Activated B cell treated with CpG ODN at 0.5 μM for 24 hours (primary cell): Measurements from ENCODE around the gene MIGA2. TPM values are rescaled to one million over a fixed set of nuclear protein-coding genes. Genes with fewer than 3 reads are reported as not detected.

Source experiments
- ATAC-seq: fragments of 200-7000 bp; cut with Tn5 transposase; one replicate; pipeline ENCODE4 v1.10.0; 2021; ENCODE audit warnings: low read depth, mild to moderate bottlenecking, moderate library complexity
- CTCF ChIA-PET: fragments of 350-600 bp; sonication (Branson Sonifier 250); formaldehyde crosslinking; loops from one replicate; lab custom pipeline; 2021; ENCODE audit warnings: antibody characterized with exemption; lab: Charles Lee
- POLR2A ChIA-PET: fragments of 350-600 bp; sonication (Branson Sonifier 250); formaldehyde crosslinking; loops from one replicate; lab custom pipeline; 2021; ENCODE audit warnings: antibody characterized with exemption; lab: Charles Lee
- DNase-seq: peaks from one replicate; pipeline ENCODE4 v3.0.0; 2022
- H3K27ac Mint-ChIP-seq: one replicate; pipeline ENCODE4 v1.8.0; 2020; ENCODE audit warnings: mixed read lengths
- H3K27me3 Mint-ChIP-seq: one replicate; pipeline ENCODE4 v1.8.0; 2021; ENCODE audit warnings: mixed read lengths
- H3K36me3 Mint-ChIP-seq: one replicate; pipeline ENCODE4 v1.8.0; 2021; ENCODE audit warnings: low read depth, mixed read lengths
- H3K4me1 Mint-ChIP-seq: one replicate; pipeline ENCODE4 v1.8.0; 2021; ENCODE audit warnings: mixed read lengths
- H3K4me3 Mint-ChIP-seq: one replicate; pipeline ENCODE4 v1.8.0; 2020; ENCODE audit warnings: mild to moderate bottlenecking, mixed read lengths
- H3K9me3 Mint-ChIP-seq: one replicate; pipeline ENCODE4 v1.8.0; 2020; ENCODE audit warnings: mixed read lengths
- CTCF ChIP-seq: fragments of 200-600 bp; IDR thresholded peaks from one replicate; pipeline ENCODE4 v1.8.0; 2022; ENCODE audit warnings: antibody characterized with exemption, mild to moderate bottlenecking
- intact Hi-C: fragments of 100-400 bp; cut with micrococcal nuclease; formaldehyde crosslinking; loops from one replicate; pipeline ENCODE4 v1.15.1; 2024
- total RNA-seq: library from RNA; stranded (reverse); gene quantifications from 2 replicates; pipeline ENCODE4 v1.2.3, GENCODE V29; 2022

The MIGA2 gene
- total RNA-seq, 1 donor from 2014 or later = 50.0 TPM

GRCh38 chr9:129028192-129028966 lies 8.0 kb upstream of the MIGA2 start, which contains the start of gene SH3GLB2:
Gene SH3GLB2 (minus strand): TSS chr9:129028331. CDS start chr9:129028154, 177 bp downstream.
- peak within 1 kb of the TSS; percentile 66 for H3K27ac Mint-ChIP-seq
- DNase-seq = peak; percentile 93

GRCh38 chr9:129030191-129030590 lies 6.2 kb upstream of the MIGA2 start:
- H3K9me3 Mint-ChIP-seq = no peaks in the 10 kb centered on the region
- H3K27me3 Mint-ChIP-seq = no peaks in the 10 kb centered on the region
- ChIA-PET CTCF (no interaction called here), POLR2A (interaction anchor here (0.6 to 0.7 kb wide), 2 partner anchors 51 to 152 kb away, joined by 3 to 5 read pairs; partner anchors contain the start of gene DOLPP1)
- peaks cover 18% of the 10 kb centered on the region for H3K4me1 Mint-ChIP-seq
- no peak for DNase-seq
- H3K4me3 Mint-ChIP-seq = peak overlapping the region; percentile 48
- no peak for ATAC-seq
- TF ChIP-seq CTCF = no peak
- intact Hi-C loops = no loop called here
- no peak overlapping the region for H3K27ac Mint-ChIP-seq
- no peaks in the 10 kb centered on the region for H3K36me3 Mint-ChIP-seq

More at GRCh38 chr9:129028192-129028966, 8.0 kb upstream of the MIGA2 start, which contains the start of gene SH3GLB2:
- Mint-ChIP-seq H3K9me3 (no peaks in the 10 kb centered on the region), H3K36me3 (no peaks in the 10 kb centered on the region), H3K27me3 (no peaks in the 10 kb centered on the region), H3K4me1 (peaks cover 19% of the 10 kb centered on the region), H3K4me3 (peak within 1 kb of the TSS; percentile 85)
- TF ChIP-seq CTCF = no peak
- ChIA-PET POLR2A (interaction anchor here (0.5 to 2.3 kb wide), 14 partner anchors 8 to 1632 kb away, joined by 3 to 12 read pairs (median 6); partner anchors contain the start of genes DOLK, DOLPP1, GOLGA2 and MIGA2), CTCF (interaction anchor here (0.7 to 1.5 kb wide), 3 partner anchors 10 to 22 kb away, joined by 4 to 5 read pairs (median 4); no protein-coding TSS in a partner anchor)
- intact Hi-C loops = loop anchor here (1.0 to 2.0 kb wide), 5 partner anchors 41 to 476 kb away; partner anchors contain the start of genes DOLPP1, LRRC8A, PTPA and SPTAN1
- ATAC-seq = peak; percentile 95

- Mint-ChIP-seq H3K4me3 (no peak overlapping the region), H3K27ac (no peak overlapping the region), H3K4me1 (peaks cover 18% of the 10 kb centered on the region), H3K27me3 (no peaks in the 10 kb centered on the region), H3K9me3 (no peaks in the 10 kb centered on the region), H3K36me3 (peaks cover under 1% of the 10 kb centered on the region)
- no peak for ATAC-seq
- POLR2A ChIA-PET = no interaction called here
- TF ChIP-seq CTCF = no peak
- CTCF ChIA-PET = interaction anchor here (0.6 kb wide), 1 partner anchor 35 kb away, joined by 4 read pairs; no protein-coding TSS in a partner anchor
- intact Hi-C loops = no loop called here
- DNase-seq = no peak
These were observed 4.9 kb upstream of the MIGA2 start for GRCh38 chr9:129031514-129031913.

GRCh38 chr9:129032541-129033159 lies 3.8 kb upstream of the MIGA2 start:
- intact Hi-C loops = no loop called here
- Mint-ChIP-seq H3K9me3 (no peaks in the 10 kb centered on the region), H3K27me3 (no peaks in the 10 kb centered on the region), H3K4me1 (peaks cover 20% of the 10 kb centered on the region), H3K27ac (no peak overlapping the region), H3K36me3 (peaks cover 5% of the 10 kb centered on the region), H3K4me3 (no peak overlapping the region)
- no peak for DNase-seq
- POLR2A ChIA-PET = interaction anchor here (0.7 kb wide), 1 partner anchor 74 kb away, joined by 9 read pairs; no protein-coding TSS in a partner anchor
- no peak for ATAC-seq
- CTCF ChIA-PET = no interaction called here
- TF ChIP-seq CTCF = no peak
